Measurements from ENCODE around the gene MAPKAP1.

Gene MAPKAP1

DNA sequence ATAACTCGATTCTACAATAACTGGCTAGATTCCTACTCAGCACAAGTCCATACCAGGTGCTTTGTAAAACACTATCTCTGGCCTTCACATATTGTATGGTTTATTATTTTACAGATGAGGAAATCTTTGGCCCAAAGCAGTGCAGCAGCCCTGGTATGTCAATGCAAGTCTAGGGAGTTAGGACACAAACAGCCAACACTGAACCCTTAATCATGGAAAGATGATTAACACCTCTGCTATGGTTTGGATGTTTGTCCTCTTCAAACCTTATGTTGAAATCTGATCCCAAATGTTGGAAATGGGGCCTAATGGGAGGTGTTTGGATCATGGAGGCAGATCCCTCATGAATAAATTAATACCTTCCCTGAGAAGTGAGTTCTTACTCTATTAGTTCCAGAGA, 76.6 kb downstream of the MAPKAP1 start:
- DNase-seq (ENCODE audit: low spot score) = no peak
- POLR2A ChIA-PET (ENCODE audit: low non-redundant PET) = no interaction called here
- no peak overlapping the region for H3K27ac ChIP-seq
- TF ChIP-seq, protein P1, sequence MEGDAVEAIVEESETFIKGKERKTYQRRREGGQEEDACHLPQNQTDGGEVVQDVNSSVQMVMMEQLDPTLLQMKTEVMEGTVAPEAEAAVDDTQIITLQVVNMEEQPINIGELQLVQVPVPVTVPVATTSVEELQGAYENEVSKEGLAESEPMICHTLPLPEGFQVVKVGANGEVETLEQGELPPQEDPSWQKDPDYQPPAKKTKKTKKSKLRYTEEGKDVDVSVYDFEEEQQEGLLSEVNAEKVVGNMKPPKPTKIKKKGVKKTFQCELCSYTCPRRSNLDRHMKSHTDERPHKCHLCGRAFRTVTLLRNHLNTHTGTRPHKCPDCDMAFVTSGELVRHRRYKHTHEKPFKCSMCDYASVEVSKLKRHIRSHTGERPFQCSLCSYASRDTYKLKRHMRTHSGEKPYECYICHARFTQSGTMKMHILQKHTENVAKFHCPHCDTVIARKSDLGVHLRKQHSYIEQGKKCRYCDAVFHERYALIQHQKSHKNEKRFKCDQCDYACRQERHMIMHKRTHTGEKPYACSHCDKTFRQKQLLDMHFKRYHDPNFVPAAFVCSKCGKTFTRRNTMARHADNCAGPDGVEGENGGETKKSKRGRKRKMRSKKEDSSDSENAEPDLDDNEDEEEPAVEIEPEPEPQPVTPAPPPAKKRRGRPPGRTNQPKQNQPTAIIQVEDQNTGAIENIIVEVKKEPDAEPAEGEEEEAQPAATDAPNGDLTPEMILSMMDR (conservative IDR thresholded peaks at IDR 0.05; ENCODE audit: low read depth) = no peak
- CTCF ChIA-PET = interaction anchor here (0.6 to 0.9 kb wide), 2 partner anchors 823 to 1262 kb away, joined by 3 to 5 read pairs; no protein-coding TSS in a partner anchor

DNA sequence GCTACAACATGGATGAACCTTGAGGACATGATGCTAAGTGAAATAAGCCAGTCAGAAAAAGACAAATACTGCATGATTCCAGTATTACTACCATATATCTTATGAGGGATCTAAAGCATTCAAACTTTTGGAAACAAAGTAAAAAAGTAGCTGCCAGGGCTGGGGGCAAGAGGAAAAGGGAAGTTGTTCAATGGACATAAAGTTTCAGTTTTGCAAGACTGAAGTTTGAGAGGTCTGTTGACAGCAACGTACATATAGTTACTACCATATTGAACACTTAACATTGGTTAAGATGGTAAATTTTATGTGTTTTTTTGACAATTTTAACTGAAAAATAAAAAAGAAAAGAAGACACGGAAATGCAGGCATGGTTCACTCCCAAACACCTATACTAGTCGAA, 77.6 kb downstream of the MAPKAP1 start:
- TF ChIP-seq, protein P1 (conservative IDR thresholded peaks at IDR 0.05; ENCODE audit: low read depth) = no peak
- DNase-seq (ENCODE audit: low spot score) = no peak
- ChIA-PET POLR2A (ENCODE audit: low non-redundant PET) (no interaction called here), CTCF (interaction anchor here (0.6 to 0.9 kb wide), 2 partner anchors 586 to 824 kb away, joined by 3 to 5 read pairs; no protein-coding TSS in a partner anchor)
- no peak overlapping the region for H3K27ac ChIP-seq

DNA sequence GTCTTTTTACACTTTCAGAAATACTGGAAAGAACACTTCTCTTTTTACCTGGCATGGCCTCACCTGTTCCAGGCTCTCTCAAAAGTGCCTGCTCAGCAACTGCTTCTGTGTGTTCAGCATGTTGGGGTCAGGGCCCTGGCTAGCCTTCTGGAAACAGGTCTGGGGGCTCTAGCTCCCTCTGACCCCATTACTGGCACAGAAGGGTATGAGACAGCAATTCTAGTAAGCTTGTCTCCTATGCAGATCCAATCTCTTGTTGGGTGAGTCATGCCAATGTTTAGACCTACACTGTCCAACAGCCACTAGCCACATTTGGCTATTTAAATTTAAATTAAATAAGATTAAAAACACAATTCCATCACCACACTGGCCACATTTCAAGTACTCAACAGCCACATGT, 80.8 kb downstream of the MAPKAP1 start:
- DNase-seq (ENCODE audit: low spot score) = no peak
- POLR2A ChIA-PET (ENCODE audit: low non-redundant PET) = interaction anchor here (0.6 kb wide), 1 partner anchor 452 kb away, joined by 3 read pairs; no protein-coding TSS in a partner anchor
- TF ChIP-seq, protein P1 (conservative IDR thresholded peaks at IDR 0.05; ENCODE audit: low read depth) = no peak
- CTCF ChIA-PET = no interaction called here
- H3K27ac ChIP-seq = no peak overlapping the region

DNA sequence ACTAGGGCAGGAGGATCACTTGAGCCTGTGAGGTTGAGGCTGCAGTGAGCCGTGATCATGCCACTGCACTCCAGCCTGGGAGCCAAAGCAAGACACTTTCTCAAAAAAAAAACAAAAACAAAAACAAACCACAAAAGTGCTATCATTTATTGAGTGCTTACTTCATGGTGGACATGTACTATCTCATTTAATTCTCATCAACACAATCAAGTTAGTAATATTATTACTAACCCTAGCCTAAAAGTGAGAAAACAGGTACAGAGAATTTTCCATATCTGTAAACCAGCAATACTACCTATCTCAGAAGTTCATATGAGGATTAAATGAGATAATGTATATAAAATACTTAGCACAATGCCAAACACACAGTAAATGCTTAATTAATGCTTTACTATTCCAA, 85.8 kb downstream of the MAPKAP1 start:
- no peak for DNase-seq (ENCODE audit: low spot score)
- CTCF ChIA-PET = interaction anchor here (0.6 kb wide), 1 partner anchor 23 kb away, joined by 5 read pairs; no protein-coding TSS in a partner anchor
- POLR2A ChIA-PET (ENCODE audit: low non-redundant PET) = no interaction called here
- TF ChIP-seq, protein P1 (conservative IDR thresholded peaks at IDR 0.05; ENCODE audit: low read depth) = no peak
- H3K27ac ChIP-seq = no peak overlapping the region

DNA sequence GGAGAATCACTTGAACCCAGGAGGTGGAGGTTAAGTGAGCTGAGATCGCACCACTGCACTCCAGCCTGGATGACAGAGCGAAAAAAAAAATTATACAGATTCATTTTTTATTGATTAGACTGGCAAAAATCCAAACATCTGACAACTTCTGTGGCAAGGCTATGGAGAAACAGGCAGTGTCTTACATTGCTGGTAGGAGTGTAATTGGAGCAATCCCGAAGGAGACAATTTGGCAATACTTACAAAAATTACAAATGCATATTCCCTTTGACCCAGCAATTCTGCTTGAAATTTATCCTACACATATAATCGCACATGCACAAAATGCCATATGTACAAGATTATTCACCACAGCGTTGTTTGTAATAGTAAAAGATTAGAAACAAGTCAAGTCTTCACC, 86.8 kb downstream of the MAPKAP1 start:
- H3K27ac ChIP-seq = no peak overlapping the region
- TF ChIP-seq, protein P1 (conservative IDR thresholded peaks at IDR 0.05; ENCODE audit: low read depth) = no peak
- no peak for DNase-seq (ENCODE audit: low spot score)
- ChIA-PET CTCF (interaction anchor here (0.6 to 0.8 kb wide), 2 partner anchors 68 to 119 kb away, joined by 4 to 9 read pairs; no protein-coding TSS in a partner anchor), POLR2A (ENCODE audit: low non-redundant PET) (no interaction called here)

DNA sequence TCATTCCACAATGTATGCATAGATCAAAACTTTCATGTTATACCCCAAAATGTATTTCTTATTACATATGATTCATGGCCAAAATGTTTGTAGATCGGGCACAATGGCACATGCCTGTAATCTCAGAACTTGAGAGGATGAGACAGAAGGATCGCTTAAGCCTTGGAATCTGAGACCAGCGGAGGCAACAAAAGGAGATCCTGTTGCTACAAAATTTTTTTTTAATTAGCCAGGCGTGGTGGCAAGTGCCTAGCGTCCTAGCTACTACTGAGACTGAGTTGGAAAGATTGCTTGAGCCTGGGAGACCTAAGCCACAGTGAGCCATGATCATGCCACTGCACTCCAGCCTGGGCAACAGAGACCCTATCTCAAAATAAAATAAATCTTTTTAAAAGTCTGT, 89.9 kb downstream of the MAPKAP1 start:
- POLR2A ChIA-PET (ENCODE audit: low non-redundant PET) = no interaction called here

More for the DNA sequence above, 89.9 kb downstream of the MAPKAP1 start:
- TF ChIP-seq, protein P1 (conservative IDR thresholded peaks at IDR 0.05; ENCODE audit: low read depth) = no peak
- no peak for DNase-seq (ENCODE audit: low spot score)
- no peak overlapping the region for H3K27ac ChIP-seq
- CTCF ChIA-PET = interaction anchor here (0.7 kb wide), 1 partner anchor 87 kb away, joined by 3 read pairs; no protein-coding TSS in a partner anchor

All from RWPE1 (cell line).